Eye (tissue), 1 donor: ENCODE data around the gene PSG4.
"Not testable (repeated sequence)": the region's sequence is repeated elsewhere in the genome, so short reads cannot be mapped to it uniquely, and the experiment has no call there.

Experiments
- DNase-seq: peaks from one replicate; pipeline ENCODE4 v3.0.0-alpha.2; 2015

The PSG4 gene

DNA sequence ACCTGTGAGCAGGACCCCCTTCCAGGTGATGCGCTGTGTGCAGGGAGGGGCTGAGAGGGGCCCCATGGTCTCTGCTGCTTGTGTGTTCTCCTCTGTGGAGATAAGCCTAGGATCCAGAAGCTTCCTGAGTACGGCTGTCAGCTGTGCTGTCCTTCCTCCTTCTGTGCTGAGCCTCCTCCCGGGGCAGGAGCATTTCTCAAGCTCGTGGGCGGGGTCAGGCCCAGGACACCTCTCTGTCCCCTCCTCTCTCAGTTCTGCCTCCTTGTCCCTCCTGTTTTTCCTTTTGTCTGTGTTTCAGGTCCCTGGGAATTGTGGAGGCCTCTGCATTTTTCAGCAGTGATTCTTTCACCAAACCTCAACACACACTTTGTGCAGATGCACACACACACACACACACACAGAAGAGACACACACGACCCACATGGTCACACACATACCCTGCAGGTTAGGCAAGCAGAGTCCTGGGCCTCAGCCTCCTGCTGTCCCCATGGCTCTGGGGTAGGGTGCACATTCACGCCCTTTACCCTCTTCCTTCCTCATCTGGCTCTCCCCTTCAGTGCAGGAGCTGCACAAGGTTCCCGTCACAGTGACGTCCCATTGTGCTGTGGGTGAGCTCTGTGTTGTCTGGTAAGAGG is at the start of gene PSG4:
Gene PSG4 (minus strand): TSS at position 168 of the 635 bp plus-strand sequence. CDS start 102 bp downstream, at position 66.
- DNase-seq = not testable (repeated sequence)

DNA sequence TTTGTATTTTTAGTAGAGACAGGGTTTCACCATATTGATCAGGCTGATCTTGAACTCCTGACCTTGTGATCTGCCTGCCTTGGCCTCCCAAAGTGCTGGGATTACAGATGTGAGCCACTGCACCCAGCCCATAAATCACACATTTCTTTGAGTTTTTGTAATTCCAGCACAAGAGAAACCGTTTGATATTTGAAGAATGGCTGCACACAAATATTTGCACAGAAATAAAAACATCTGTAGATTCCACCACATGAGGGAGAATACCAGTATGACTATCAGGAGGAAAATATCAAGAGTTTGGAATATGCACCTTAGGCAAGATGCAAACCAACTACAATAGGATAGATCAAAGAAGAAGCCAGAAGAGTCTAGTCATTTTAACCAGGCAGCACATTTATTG is 46.0 kb upstream of the PSG4 start:
- DNase-seq = not testable (repeated sequence)

DNA sequence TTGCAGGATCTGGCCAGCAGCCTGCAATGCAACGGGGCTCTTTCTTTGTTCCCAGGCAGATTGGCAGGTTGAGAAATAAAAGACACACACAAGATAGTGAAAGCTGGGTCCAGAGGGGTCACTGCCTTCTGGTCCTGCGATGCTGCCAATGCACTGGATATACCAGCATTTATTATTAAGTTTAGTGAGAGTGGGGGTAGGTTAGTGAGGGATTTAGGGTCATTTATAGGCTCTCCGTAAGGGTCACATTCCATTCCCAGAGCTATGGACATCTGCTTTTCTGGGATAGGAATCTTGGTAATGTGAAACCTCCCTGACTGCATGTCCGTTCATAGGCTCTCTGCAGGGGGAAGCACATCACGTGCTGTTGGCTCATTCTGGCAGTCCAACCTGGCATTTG is 44.9 kb upstream of the PSG4 start:
- not testable (repeated sequence) for DNase-seq

DNA sequence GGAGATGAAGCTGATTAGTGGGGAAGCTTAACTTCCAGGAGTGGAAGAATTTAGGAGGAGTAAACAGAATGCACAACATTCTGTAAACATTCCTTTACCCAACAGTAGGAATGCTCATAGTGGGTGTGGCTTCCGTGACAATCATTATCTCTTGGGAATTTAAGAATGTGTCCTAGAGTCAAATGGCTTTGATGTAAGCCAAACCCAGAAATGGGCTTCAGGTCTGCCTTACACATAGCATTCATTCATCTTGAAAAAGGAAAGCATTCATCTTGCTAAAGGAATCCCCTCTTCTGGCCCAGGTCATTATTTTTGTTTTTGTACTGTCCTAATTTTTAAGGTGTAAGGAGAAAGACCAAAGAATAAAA is 43.2 kb upstream of the PSG4 start:
- not testable (repeated sequence) for DNase-seq

DNA sequence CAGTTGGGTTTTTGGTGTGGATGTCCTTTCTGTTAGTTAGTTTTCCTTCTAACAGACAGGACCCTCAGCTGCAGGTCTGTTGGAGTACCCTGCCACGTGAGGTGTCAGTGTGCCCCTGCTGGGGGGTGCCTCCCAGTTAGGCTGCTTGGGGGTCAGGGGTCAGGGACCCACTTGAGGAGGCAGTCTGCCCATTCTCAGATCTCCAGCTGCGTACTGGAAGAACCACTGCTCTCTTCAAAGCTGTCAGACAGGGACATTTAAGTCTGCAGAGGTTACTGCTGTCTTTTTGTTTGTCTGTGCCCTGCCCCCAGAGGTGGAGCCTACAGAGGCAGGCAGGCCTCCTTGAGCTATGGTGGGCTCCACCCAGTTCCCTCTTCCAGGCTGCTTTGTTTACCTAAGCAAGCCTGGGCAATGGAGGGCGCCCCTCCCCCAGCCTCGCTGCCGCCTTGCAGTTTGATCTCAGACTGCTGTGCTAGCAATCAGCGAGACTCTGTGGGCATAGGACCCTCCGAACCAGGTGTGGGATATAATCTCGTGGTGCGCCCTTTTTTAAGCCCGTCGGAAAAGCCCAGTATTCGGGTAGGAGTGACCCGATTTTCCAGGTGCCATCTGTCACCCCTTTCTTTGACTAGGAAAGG is 41.9 kb upstream of the PSG4 start:
- not testable (repeated sequence) for DNase-seq

DNA sequence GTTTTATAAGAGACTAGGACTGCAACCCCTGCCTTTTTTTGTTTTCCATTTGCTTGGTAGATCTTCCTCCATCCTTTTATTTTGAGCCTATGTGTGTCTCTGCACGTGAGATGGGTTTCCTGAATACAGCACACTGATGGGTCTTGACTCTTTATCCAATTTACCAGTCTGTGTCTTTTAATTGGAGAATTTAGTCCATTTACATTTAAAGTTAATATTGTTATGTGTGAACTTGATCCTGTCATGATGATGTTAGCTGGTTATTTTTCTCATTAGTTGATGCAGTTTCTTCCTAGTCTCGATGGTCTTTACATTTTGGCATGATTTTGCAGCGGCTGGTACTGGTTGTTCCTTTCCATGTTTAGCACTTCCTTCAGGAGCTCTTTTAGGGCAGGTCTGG is 40.4 kb upstream of the PSG4 start:
- DNase-seq = not testable (repeated sequence)

DNA sequence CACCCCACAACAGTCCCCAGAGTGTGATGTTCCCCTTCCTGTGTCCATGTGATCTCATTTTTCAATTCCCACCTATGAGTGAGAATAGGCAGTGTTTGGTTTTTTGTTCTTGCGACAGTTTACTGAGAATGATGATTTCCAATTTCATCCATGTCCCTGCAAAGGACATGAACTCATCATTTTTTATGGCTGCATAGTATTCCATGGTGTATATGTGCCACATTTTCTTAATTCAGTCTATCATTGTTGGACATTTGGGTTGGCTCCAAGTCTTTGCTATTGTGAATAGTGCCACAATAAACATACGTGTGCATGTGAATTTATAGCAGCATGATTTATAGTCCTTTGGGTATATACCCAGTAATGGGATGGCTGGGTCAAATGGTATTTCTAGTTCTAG is 36.8 kb upstream of the PSG4 start:
- not testable (repeated sequence) for DNase-seq

DNA sequence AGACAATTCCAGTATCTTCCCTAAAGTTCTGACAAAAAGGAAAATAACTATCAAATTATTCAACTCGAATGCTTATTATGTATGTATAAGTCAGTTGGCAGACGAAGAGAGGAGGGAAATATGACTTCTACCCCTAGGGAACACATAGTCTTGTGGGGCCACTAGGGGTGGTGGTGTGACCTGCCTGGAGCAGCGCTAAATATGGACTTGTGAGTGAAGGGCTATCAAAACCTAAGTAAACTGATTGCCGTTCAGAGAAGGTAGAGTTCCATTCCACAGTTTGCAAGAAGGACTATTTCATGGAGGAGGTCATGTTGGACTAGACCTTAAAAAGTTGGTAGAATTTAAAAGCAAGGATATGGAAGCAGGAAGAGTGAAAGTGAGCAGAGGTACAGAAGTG is 32.8 kb upstream of the PSG4 start:
- DNase-seq = not testable (repeated sequence)

DNA sequence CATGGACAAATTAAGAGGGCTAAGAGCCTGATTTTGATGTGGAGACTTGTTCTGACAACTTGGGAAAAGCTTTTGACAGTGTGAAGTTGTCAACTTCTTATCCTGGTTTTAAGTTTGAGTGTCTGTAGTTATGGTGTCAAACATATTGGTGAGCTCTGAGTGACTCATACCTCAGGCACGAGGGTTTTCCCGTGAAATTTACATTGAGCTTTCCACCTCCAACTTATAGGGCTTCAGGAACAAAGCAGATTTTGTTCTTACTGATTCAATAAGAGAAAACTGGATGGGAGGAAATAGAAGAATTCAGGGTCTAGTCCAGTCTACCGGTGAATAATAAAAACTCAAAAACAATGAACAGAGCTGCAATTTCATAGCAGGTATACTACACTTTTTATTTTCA is 30.2 kb upstream of the PSG4 start:
- DNase-seq = not testable (repeated sequence)

DNA sequence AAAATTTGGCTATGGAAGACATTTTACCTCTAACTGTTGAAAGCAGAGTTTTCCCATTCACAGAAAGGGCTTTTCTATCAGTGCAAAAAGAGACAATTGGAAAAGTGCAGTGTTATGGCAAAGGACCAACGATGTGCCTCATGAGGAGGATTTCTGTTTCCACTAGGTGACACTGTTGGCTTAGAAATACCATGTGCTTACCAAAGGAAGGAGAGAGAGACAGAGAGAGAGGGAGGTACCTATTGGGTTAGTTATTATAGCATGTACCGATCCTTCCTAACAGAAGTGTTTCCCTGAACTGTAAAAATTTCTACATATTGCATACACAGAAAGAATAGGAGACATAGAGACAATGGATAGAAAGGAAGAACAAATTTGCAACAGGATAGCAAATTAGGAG is 23.9 kb upstream of the PSG4 start:
- no peak for DNase-seq

DNA sequence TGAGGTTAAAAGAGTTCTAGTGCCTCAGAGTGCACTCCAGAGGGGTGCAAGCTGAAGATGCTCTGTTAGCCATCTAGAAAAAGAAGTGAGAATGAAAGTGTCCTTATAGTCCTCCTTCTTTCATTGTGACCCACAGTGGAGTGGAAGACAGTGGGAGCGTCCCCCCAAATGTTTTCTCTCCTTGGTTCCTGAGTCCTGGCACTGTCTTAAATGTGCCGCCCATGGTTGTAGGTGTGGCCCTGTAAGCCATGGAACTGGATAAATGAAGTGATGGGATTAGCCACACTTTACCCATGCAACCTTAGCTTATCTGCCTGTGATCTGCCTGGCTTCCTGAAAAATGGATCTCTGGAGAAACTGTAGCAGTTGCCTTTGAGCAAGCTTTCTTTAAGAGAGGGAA is 23.3 kb upstream of the PSG4 start:
- DNase-seq = peak; percentile 35

DNA sequence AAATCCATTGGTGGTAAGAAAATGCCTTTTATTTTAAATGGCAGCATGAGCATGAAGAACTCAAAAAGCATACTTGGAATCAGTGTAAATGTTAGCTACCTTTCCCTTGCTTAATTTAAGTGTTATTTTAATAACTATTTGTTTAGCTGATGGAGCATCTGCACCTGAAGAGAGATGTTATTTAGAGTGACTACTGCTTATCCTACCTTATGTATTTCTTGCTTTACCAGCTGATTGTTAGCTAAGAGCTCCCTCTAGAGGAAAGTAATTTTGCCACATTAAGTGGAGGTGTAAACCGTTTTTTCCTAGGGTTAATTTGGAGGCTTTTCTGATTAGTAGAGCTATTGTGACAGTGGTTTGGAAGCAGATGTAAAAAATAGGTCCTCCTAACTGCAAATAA is 21.5 kb upstream of the PSG4 start:
- not testable (repeated sequence) for DNase-seq

DNA sequence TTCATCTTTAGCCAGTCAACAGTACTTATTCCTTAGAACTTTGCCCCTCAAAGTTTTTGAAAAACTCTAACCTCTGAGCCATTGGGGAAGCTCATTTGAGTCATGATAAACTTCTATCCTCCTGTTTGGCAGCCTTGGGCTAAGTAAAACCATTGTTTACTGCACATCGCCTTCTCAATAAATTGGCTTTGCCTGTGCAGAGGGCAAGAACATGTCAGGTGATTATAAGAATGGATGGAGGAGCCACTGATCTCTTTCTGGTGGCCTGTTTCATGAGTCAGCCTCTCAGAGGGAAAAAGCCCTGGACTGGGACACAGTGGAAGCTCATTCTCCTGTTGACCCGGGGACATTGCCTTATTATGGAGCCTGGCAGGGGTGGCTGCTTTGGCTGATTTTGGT is 19.4 kb upstream of the PSG4 start:
- DNase-seq = no peak

DNA sequence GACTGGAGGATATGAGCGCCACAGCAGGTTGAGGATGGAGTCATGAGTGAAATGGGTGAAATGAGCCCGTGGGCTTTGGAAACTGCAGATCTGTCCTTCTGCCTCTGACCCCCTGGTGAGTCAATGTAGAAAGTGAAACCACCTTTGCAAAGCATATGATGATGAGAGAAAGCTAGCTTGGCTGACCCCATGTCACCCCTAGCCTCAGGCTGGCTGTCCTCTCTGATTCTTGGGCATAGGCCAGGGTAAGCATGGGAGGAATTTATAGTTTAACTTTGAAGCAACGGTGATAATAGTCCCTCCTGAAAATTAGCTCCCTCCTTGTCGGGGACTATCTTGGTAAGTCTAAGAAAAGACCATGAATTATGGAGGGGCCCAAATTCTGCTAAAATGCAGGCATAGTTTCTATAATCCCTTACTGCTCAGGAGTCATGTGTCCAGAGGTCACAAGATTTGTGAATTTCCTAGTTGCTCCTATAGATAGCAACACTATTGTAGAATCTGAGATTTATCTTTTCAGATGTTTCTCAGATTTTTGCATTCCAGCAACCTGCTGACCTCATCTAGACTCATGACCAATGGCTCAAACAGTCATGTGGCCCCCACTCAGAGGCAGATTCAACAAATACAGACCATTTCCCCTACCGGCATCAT is 18.9 kb upstream of the PSG4 start:
- DNase-seq = not testable (repeated sequence)

DNA sequence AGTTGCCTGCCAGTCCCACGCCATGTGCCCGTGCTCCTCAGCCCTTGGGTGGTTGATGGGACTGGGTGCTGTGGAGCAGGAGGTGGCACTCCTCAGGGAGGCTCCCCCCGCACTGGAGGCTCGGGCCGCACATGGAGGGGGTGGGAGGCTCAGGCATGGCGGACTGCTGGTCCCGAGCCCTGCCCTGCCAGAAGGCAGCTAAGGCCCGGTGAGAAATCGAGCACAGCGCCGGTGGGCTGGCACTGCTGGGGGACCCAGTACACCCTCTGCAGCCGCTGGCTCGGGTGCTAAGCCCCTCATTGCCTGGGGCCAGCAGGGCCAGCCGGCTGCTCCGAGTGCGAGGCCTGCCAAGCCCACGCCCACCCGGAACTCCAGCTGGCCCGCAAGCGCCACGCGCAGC is 16.5 kb upstream of the PSG4 start:
- not testable (repeated sequence) for DNase-seq

DNA sequence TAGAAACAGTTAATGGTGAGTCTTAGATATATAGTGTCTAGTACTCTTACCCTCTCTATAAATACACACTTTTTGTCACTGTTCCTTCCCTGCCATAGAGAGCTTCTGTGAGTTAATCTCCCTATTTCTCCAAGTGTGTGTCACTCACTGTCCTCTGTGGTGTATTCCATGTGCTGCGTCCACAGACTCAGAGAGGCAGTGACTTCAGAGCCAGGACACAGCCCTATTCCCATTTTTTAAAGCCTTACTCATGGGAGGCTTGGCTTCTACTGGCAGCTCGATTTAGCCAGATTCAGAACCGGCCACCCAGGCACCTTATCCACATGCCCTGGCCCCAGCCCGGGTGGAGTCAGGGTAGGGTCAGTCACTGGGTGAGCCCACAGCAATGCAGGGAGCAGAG is 13.7 kb upstream of the PSG4 start:
- DNase-seq = not testable (repeated sequence)

DNA sequence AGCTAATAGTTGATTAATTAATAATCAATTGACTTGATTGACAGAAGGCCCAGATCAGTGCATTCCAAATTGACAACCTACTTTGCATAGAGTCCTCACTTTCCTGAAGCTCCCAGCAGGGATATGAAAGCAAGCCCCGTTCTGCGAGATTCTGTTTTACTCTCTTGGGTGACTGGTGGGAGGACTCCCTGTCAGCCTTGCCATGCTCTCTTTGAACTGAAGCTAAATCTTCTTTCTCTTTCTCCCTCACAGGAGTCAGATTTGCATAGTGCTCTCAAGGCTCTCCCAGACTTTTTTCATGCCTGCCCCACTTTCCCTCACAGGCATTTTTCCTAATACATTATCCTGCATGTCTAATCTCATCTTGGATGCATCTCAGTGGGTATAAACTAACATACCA is 10.4 kb upstream of the PSG4 start:
- DNase-seq = not testable (repeated sequence)

DNA sequence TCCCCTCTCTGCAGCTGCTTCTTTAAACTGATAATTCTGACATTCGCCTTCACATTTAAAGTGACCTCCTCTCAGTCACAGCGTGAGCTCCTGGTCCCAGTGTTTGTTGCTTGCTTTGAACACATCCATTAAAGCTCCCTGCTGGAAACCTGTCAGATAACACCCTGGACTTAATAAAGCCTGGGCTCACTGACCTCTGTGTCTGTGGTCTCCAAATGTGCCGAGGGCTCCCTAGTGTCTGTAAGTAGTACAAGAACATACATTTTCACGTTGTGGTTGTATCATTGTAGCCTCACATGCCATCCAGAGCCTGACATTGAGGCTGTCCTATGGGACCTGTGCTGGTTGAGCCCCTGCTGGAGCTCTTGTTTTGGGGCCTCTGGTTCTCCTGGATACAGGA is 2.6 kb upstream of the PSG4 start:
- DNase-seq = no peak

DNA sequence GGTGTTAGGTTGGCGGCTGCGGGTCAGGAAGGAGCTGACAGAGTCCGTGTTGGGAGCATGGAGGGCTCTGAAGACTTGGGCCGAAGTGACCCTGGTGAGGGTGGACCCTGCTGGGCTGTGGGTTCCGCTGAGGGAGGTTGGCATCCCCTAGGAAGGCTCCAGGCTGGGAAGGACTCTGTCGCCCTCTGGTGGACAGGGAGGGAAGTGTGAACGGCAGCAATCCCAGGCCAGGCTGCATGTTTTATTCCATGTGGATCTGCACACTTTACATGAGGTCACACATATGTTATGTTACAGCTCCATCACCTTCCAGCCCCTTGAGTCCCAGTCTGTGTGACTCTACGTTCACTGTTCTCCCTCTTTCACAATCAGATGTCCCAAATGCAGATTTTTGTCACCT is 1.7 kb upstream of the PSG4 start:
- peak; percentile 12 for DNase-seq

DNA sequence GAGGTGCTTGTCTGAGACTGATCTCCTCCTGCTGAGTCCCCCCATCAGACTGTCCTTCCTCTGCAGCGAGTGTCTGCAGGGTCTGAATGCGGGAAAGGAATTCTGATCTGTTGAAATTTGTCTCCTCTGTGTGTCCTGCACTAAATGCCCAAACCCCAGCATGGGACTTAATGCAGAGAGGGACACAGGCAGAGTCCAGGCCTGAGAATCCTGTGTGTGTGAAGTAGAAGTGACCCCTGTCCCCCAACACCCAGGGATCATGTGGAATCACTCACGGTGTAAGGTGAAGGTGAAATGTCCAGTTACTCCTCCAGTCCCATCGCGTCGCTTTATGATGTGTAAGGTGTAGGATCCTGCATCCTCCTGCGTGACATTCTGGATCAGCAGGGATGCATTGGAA is 1.8 kb downstream of the PSG4 start:
- not testable (repeated sequence) for DNase-seq

DNA sequence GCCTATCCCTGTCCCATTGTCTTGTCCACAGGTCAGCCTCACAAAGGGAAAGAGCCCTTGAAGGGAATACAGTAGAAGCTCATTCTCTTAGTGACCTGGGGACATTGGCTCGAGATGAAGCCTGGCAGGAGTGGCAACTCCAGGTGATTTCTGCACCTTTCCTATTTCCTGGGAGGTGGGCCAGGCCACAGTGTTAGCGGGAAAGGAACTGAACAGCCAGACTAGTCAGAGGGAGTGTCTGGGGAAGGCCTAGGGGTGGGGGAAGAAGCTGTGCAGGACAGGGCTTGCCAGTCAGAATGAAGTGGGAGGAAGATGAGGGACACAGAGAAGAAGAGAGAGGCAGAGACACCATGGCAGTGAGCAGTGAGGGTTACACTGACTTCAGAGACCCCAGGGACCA is 3.5 kb downstream of the PSG4 start:
- not testable (repeated sequence) for DNase-seq

DNA sequence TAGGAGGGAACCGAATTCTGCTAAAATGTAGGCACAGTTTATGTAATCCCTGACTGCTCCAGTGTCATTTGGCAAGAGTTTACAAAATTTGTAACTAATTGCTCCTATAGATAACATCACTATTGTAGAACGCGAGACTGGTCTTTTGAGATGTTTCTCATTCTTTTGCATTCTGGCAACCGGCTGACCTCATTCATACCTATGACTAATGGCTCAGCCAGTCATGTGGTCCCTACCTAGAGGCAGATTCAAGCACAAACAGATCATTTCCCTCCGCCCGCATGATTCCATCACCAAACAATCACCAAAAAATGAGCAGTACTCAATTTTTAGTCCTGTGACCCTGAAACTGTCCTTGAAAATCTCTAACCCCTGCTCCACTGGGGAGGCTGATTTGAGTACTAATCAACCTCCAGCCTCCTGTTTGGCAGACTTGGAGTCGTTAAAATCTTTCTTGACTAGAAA is 4.1 kb downstream of the PSG4 start:
- DNase-seq = not testable (repeated sequence)

DNA sequence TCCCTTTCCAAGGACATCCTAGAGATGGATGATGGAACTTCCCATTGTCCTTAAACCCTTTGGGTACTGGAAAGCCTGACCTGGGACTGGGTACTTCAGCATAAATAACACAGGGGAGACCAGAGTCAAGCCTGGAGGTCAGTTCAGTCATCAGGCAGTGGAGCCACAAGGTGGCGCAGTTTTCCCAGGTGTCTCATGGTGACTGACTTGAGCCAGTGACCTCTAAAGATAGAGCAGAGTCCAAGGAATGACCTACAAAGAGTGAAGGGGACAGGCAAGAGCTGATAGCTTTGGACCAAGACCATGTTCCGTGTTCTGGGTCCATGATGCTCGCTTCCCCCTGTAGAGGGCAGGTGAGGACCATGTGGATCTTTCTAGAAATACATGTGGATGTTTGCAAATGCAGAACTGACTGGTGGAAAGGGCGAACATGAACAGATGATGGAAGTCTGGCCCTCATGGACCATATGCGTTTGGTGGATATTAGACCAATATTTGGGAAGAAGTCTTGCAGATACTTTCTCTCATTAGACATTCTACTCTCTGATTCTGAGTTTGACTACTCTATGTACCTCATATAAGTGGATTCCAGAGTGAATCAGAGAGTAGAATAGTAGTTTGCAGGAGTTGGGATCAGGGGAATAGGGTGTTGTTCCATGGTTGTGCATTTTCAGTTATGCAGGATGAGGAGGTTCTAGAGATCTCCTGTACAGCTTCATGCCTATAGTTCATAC is 6.6 kb downstream of the PSG4 start:
- DNase-seq = not testable (repeated sequence)
